IMR-90 (cell line): ENCODE results near the gene IFIT1B. TPM values are rescaled to one million over a fixed set of nuclear protein-coding genes. Genes with fewer than 3 reads are reported as not detected.

Experiments used
- ATAC-seq: fragments of 200-7000 bp; cut with Tn5 transposase; 2 replicates; pipeline ENCODE4 v1.9.1; 2020; ENCODE audit warnings: low read depth, mild to moderate bottlenecking, moderate library complexity
- BruUV-seq: library from RNA; stranded (reverse); fragments of 400-500 nt; replicated peaks from 2 replicates; lab custom pipeline; 2021; lab: Mats Ljungman, UMichigan
- CTCF ChIA-PET: fragments of 300-600 bp; formaldehyde crosslinking; extraction: SDS; loops from one replicate; lab custom pipeline; 2021; ENCODE audit warnings: antibody characterized with exemption; lab: Yijun Ruan, JAX
- POLR2A ChIA-PET: fragments of 300-600 bp; sonication (Branson Sonifier 250); formaldehyde crosslinking; loops from one replicate; lab custom pipeline; 2022; ENCODE audit warnings: antibody characterized with exemption; ENCODE audit not compliant: unreplicated experiment; lab: Charles Lee
- DNase-seq: peaks from one replicate; pipeline ENCODE4 v3.0.0; 2013
- H2AFZ ChIP-seq: replicated peaks from 2 replicates; pipeline ENCODE3; 2013; ENCODE audit warnings: low read length, mild to moderate bottlenecking; ENCODE audit not compliant: poor library complexity
- H2AK5ac ChIP-seq: 2 replicates; pipeline ENCODE4 v1.6.1; 2013; ENCODE audit warnings: low read depth, low read length, inconsistent platforms
- H2AK9ac ChIP-seq: replicated peaks from 2 replicates; pipeline ENCODE3; 2013; ENCODE audit warnings: mild to moderate bottlenecking, low read depth, low read length, moderate library complexity; ENCODE audit not compliant: poor library complexity
- H2BK120ac ChIP-seq: 2 replicates; pipeline ENCODE4 v1.6.1; 2013; ENCODE audit warnings: low read depth, low read length, inconsistent platforms
- H2BK15ac ChIP-seq: 3 replicates; pipeline ENCODE4 v1.6.1; 2013; ENCODE audit warnings: low read depth, low read length, inconsistent platforms
- H2BK20ac ChIP-seq: 2 replicates; pipeline ENCODE4 v1.6.1; 2013; ENCODE audit warnings: low read depth, mild to moderate bottlenecking, inconsistent platforms, low read length, moderate library complexity
- H2BK5ac ChIP-seq: 2 replicates; pipeline ENCODE4 v1.6.1; 2013; ENCODE audit warnings: mild to moderate bottlenecking, low read depth, low read length, inconsistent platforms; ENCODE audit not compliant: poor library complexity, severe bottlenecking
- H3K14ac ChIP-seq: replicated peaks from 2 replicates; pipeline ENCODE4 v1.6.1; 2013; ENCODE audit warnings: low read depth, low read length, inconsistent platforms
- H3K18ac ChIP-seq: 2 replicates; pipeline ENCODE4 v1.6.1; 2013; ENCODE audit warnings: low read depth, low read length, control low read depth
- H3K23ac ChIP-seq: 2 replicates; pipeline ENCODE4 v1.6.1; 2013; ENCODE audit warnings: low read depth, low read length, inconsistent platforms
- H3K27ac ChIP-seq: 2 replicates; pipeline ENCODE4 v1.5.1; 2013; ENCODE audit warnings: mild to moderate bottlenecking, control low read depth, low read length; ENCODE audit not compliant: insufficient read depth
- H3K27me3 ChIP-seq: 2 replicates; pipeline ENCODE4 v1.6.1; 2013; ENCODE audit warnings: low read length; ENCODE audit not compliant: control insufficient read depth, insufficient read depth
- H3K36me3 ChIP-seq: 2 replicates; pipeline ENCODE4 v1.6.1; 2013; ENCODE audit warnings: low read length, mixed read lengths; ENCODE audit not compliant: control insufficient read depth, insufficient read depth
- H3K4ac ChIP-seq: 2 replicates; pipeline ENCODE4 v1.6.1; 2013; ENCODE audit warnings: low read depth, low read length, inconsistent platforms
- H3K4me1 ChIP-seq: 2 replicates; pipeline ENCODE4 v1.6.1; 2013; ENCODE audit warnings: low read length, mixed read lengths; ENCODE audit not compliant: control insufficient read depth, insufficient read depth
- H3K4me2 ChIP-seq: 2 replicates; pipeline ENCODE4 v1.6.1; 2013; ENCODE audit warnings: low read depth, mild to moderate bottlenecking, control low read depth, low read length, moderate library complexity
- H3K4me3 ChIP-seq: 2 replicates; pipeline ENCODE4 v1.5.1; 2013; ENCODE audit warnings: low read depth, mild to moderate bottlenecking, control low read depth, low read length, moderate library complexity; ENCODE audit not compliant: insufficient read depth
- H3K56ac ChIP-seq: 2 replicates; pipeline ENCODE4 v1.6.1; 2013; ENCODE audit warnings: low read length, inconsistent platforms; ENCODE audit not compliant: insufficient read depth; ENCODE audit errors: extremely low read depth
- H3K79me1 ChIP-seq, 2 experiments: 2 replicates each; pipeline ENCODE4 v1.6.1; 2013; ENCODE audit warnings: low read length in 2 of 2, inconsistent platforms in 1 of 2, low read depth in 1 of 2
- H3K9ac ChIP-seq: 2 replicates; pipeline ENCODE4 v1.6.1; 2013; ENCODE audit warnings: low read depth, low read length, control low read depth
- H3K9me1 ChIP-seq: 2 replicates; pipeline ENCODE4 v1.6.1; 2013; ENCODE audit warnings: low read length, inconsistent platforms; ENCODE audit not compliant: insufficient read depth
- H3K9me3 ChIP-seq: 2 replicates; pipeline ENCODE4 v1.6.1; 2013; ENCODE audit warnings: low read length; ENCODE audit not compliant: control insufficient read depth, insufficient read depth
- H4K20me1 ChIP-seq: 2 replicates; pipeline ENCODE4 v1.6.1; 2013; ENCODE audit warnings: low read length, inconsistent platforms; ENCODE audit not compliant: insufficient read depth
- H4K5ac ChIP-seq: 2 replicates; pipeline ENCODE4 v1.6.1; 2013; ENCODE audit warnings: mild to moderate bottlenecking, low read depth, low read length, control low read depth
- H4K8ac ChIP-seq, 2 experiments: 2 replicates each; pipeline ENCODE4 v1.6.1; 2013; ENCODE audit warnings: low read depth in 2 of 2, low read length in 2 of 2, control low read depth in 1 of 2, inconsistent platforms in 1 of 2
- H4K91ac ChIP-seq: 2 replicates; pipeline ENCODE4 v1.6.1; 2013; ENCODE audit warnings: low read depth, low read length, inconsistent platforms; ENCODE audit not compliant: insufficient read depth
- BHLHE40 ChIP-seq: fragments of 150-350 bp; IDR thresholded peaks from 2 replicates; pipeline ENCODE4 v1.6.1; 2016; ENCODE audit warnings: mild to moderate bottlenecking, low read depth, low read length
- CEBPB ChIP-seq: IDR thresholded peaks from 2 replicates; pipeline ENCODE4 v1.6.1; 2012; ENCODE audit warnings: low read depth, low read length, improper control_type of control experiment
- CHD1 ChIP-seq: IDR thresholded peaks from 2 replicates; pipeline ENCODE4 v1.6.1; 2012; ENCODE audit warnings: low read depth, low read length, improper control_type of control experiment
- CTCF ChIP-seq: conservative IDR thresholded peaks from 2 replicates; pipeline ENCODE4 v1.5.1; 2012; ENCODE audit warnings: mild to moderate bottlenecking, low read depth, low read length, improper control_type of control experiment
- ELK1 ChIP-seq: fragments of 150-350 bp; IDR thresholded peaks from 2 replicates; pipeline ENCODE4 v1.6.1; 2016; ENCODE audit warnings: low read depth, mild to moderate bottlenecking, low read length, moderate library complexity, borderline replicate concordance
- FOS ChIP-seq: fragments of 150-350 bp; IDR thresholded peaks from 2 replicates; pipeline ENCODE4 v1.6.1; 2016; ENCODE audit warnings: low read depth, low read length
- MAFK ChIP-seq: IDR thresholded peaks from 2 replicates; pipeline ENCODE4 v1.6.1; 2012; ENCODE audit warnings: low read depth, low read length, improper control_type of control experiment
- MAZ ChIP-seq: IDR thresholded peaks from 2 replicates; pipeline ENCODE4 v1.6.1; 2012; ENCODE audit warnings: low read depth, mild to moderate bottlenecking, low read length, improper control_type of control experiment, moderate library complexity, borderline replicate concordance
- MXI1 ChIP-seq: IDR thresholded peaks from 2 replicates; pipeline ENCODE4 v1.6.1; 2012; ENCODE audit warnings: low read depth, mild to moderate bottlenecking, low read length, moderate library complexity, borderline replicate concordance
- NFE2L2 ChIP-seq: fragments of 150-350 bp; IDR thresholded peaks from 2 replicates; pipeline ENCODE4 v1.6.1; 2016; ENCODE audit warnings: low read depth, mild to moderate bottlenecking, low read length
- POLR2A ChIP-seq: IDR thresholded peaks from 2 replicates; pipeline ENCODE4 v1.6.1; 2012; ENCODE audit warnings: mild to moderate bottlenecking, low read depth, low read length
- RAD21 ChIP-seq: IDR thresholded peaks from 2 replicates; pipeline ENCODE4 v1.6.1; 2012; ENCODE audit warnings: low read length, improper control_type of control experiment
- RCOR1 ChIP-seq: IDR thresholded peaks from 2 replicates; pipeline ENCODE4 v1.6.1; 2012; ENCODE audit warnings: mild to moderate bottlenecking, low read length, improper control_type of control experiment; ENCODE audit not compliant: insufficient replicate concordance
- RFX5 ChIP-seq: IDR thresholded peaks from 2 replicates; pipeline ENCODE4 v1.8.0; 2012; ENCODE audit warnings: low read depth, mild to moderate bottlenecking, low read length, moderate library complexity
- SMC3 ChIP-seq: fragments of 150-350 bp; IDR thresholded peaks from 2 replicates; pipeline ENCODE4 v1.6.1; 2016; ENCODE audit warnings: low read depth, mild to moderate bottlenecking, antibody characterized with exemption, low read length, moderate library complexity
- USF2 ChIP-seq: fragments of 150-350 bp; IDR thresholded peaks from 2 replicates; pipeline ENCODE4 v1.6.1; 2017; ENCODE audit warnings: mild to moderate bottlenecking, antibody characterized with exemption, low read length, low read depth
- dilution Hi-C: fragments of 300-500 bp; cut with HindIII; formaldehyde crosslinking; loops from one replicate; pipeline ENCODE4 v1.14.3; 2018; ENCODE audit warnings: low sequenced_read_pairs; ENCODE audit not compliant: unreplicated experiment
- in situ Hi-C: fragments of 300-500 bp; cut with MboI; formaldehyde crosslinking; loops from 3 replicates; pipeline ENCODE4 v1.14.3; 2019; ENCODE audit warnings: low sequenced_read_pairs, inconsistent platforms, mixed read lengths
- intact Hi-C: fragments of 100-400 bp; cut with micrococcal nuclease; formaldehyde crosslinking; loops from 2 replicates; pipeline ENCODE4 v1.10.0; 2022
- polyA plus RNA-seq, 3 experiments: library from polyadenylated mRNA; depleted of rRNA; stranded (reverse); fragments of >200 nt; gene quantifications; 2 replicates each; pipeline ENCODE4 v1.2.3, GENCODE V29; 2012; ENCODE audit warnings: low replicate concordance in 1 of 3
- total RNA-seq: library from RNA; depleted of rRNA; stranded (reverse); fragments of >200 nt; gene quantifications from 2 replicates; pipeline ENCODE4 v1.2.3, GENCODE V29; 2012

IFIT1B gene
- total and polyA plus RNA-seq, 2 of the 4 experiments (the other 2 are of a cell fraction): not detected

DNA sequence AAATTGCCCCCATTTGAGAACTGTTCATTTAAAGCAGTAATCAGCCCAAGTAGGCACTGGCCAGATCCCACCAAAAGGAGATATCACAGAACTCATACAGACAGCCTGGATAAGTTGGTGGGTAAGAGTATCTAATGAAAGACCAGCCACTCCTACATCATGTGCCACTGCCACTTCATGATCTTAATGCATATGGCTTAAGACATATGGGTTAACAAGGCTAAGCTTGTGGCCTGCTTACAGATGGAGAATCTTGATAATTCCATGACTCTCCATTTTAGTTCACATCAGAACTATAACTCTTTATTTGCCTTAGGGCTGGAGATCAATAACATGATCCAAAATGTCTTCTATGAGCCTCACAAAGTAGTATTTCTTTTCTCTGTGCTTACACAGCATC, 6.8 kb upstream of the IFIT1B start:
- Histone ChIP-seq H3K9ac (no peak overlapping the region), H3K4me3 (no peak overlapping the region), H2AK9ac (no peak overlapping the region), H3K27me3 (no peaks in the 10 kb centered on the region), H3K4ac (no peak overlapping the region), H2BK20ac (no peak overlapping the region), H3K79me1 (no peaks in the 10 kb centered on the region), H3K4me2 (no peak overlapping the region), H3K14ac (no peak overlapping the region), H2AK5ac (no peak overlapping the region), H4K5ac (no peak overlapping the region), H4K8ac (no peak overlapping the region), H3K23ac (no peak overlapping the region), H3K56ac (no peak overlapping the region), H3K27ac (no peak overlapping the region), H3K18ac (no peak overlapping the region), H3K36me3 (no peaks in the 10 kb centered on the region), H2BK120ac (no peak overlapping the region), H3K4me1 (peaks cover 9% of the 10 kb centered on the region), H4K20me1 (peaks cover 8% of the 10 kb centered on the region; the same call in 1 of the 2 replicates), H2BK15ac (no peak overlapping the region), H2BK5ac (no peak overlapping the region), H3K9me3 (no peaks in the 10 kb centered on the region), H4K91ac (no peak overlapping the region), H2AFZ (no peak overlapping the region), H3K9me1 (peaks cover 6% of the 10 kb centered on the region)
- CTCF ChIA-PET: no interaction called here
- ATAC-seq (no peak), DNase-seq (no peak)
- in situ Hi-C loops (no loop called here), intact Hi-C loops (no loop called here), dilution Hi-C loops (no loop called here)
- no TSS peak for BruUV-seq
- POLR2A ChIA-PET: no interaction called here
- TF ChIP-seq ELK1 (no peak), RAD21 (no peak), FOS (no peak), BHLHE40 (no peak), MAZ (no peak), CEBPB (no peak), RFX5 (no peak), CHD1 (no peak), USF2 (no peak), MXI1 (no peak), SMC3 (no peak), RCOR1 (no peak), MAFK (no peak), POLR2A (no peak), CTCF (no peak), NFE2L2 (no peak)
